GM23248 (cell line): Measurements from ENCODE around the gene RBM10. TPM values are rescaled to one million over a fixed set of nuclear protein-coding genes. Genes with fewer than 3 reads are reported as not detected.

Source experiments
- DNase-seq: peaks from one replicate; pipeline ENCODE4 v3.0.0-alpha.2; 2015
- H2AFZ ChIP-seq: fragments of 200-600 bp; sonication (generic); 2 replicates; pipeline ENCODE4 v1.6.1; 2016; ENCODE audit warnings: antibody characterized with exemption
- H3F3A ChIP-seq: fragments of 200-600 bp; sonication (generic); 2 replicates; pipeline ENCODE4 v1.6.1; 2016; ENCODE audit warnings: mild to moderate bottlenecking, antibody characterized with exemption, mixed run types; ENCODE audit not compliant: insufficient read depth
- H3K27ac ChIP-seq: fragments of 200-600 bp; sonication (generic); 2 replicates; pipeline ENCODE4 v1.5.1; 2016; ENCODE audit warnings: mild to moderate bottlenecking
- H3K27me3 ChIP-seq: fragments of 200-600 bp; sonication (generic); replicated peaks from 2 replicates; pipeline ENCODE4 v1.6.1; 2016; ENCODE audit warnings: mild to moderate bottlenecking; ENCODE audit not compliant: insufficient read depth
- H3K36me3 ChIP-seq: fragments of 200-600 bp; sonication (generic); 2 replicates; pipeline ENCODE4 v1.6.1; 2016; ENCODE audit warnings: low read depth, mild to moderate bottlenecking
- H3K4me1 ChIP-seq: fragments of 200-600 bp; sonication (generic); 2 replicates; pipeline ENCODE4 v1.6.1; 2016; ENCODE audit warnings: mild to moderate bottlenecking; ENCODE audit not compliant: insufficient read depth
- H3K4me2 ChIP-seq: fragments of 200-600 bp; sonication (generic); one replicate; pipeline ENCODE4 v1.6.1; 2016; ENCODE audit warnings: mild to moderate bottlenecking; ENCODE audit not compliant: unreplicated experiment
- H3K4me3 ChIP-seq: fragments of 200-600 bp; sonication (generic); 2 replicates; pipeline ENCODE4 v1.5.1; 2016; ENCODE audit warnings: mild to moderate bottlenecking
- H3K79me2 ChIP-seq: fragments of 200-600 bp; sonication (generic); 2 replicates; pipeline ENCODE4 v1.6.1; 2016; ENCODE audit warnings: mild to moderate bottlenecking; ENCODE audit not compliant: insufficient read depth
- H3K9ac ChIP-seq: fragments of 200-600 bp; sonication (generic); 2 replicates; pipeline ENCODE4 v1.6.1; 2016; ENCODE audit warnings: mild to moderate bottlenecking
- H3K9me2 ChIP-seq: fragments of 200-600 bp; sonication (generic); 2 replicates; pipeline ENCODE4 v1.6.1; 2016; ENCODE audit warnings: mixed run types, mild to moderate bottlenecking, moderate library complexity; ENCODE audit not compliant: insufficient read depth
- H3K9me3 ChIP-seq: fragments of 200-600 bp; sonication (generic); one replicate; pipeline ENCODE4 v1.6.1; 2017; ENCODE audit warnings: low read depth
- H4K20me1 ChIP-seq: fragments of 200-600 bp; sonication (generic); 2 replicates; pipeline ENCODE4 v1.6.0; 2016; ENCODE audit not compliant: insufficient read depth
- EZH2 ChIP-seq: fragments of 200-600 bp; sonication (generic); IDR thresholded peaks from 2 replicates; pipeline ENCODE4 v1.6.1; 2018; ENCODE audit warnings: antibody characterized with exemption, mild to moderate bottlenecking; ENCODE audit not compliant: insufficient read depth, poor library complexity, severe bottlenecking
- EZH2phosphoT487 ChIP-seq: fragments of 200-600 bp; sonication (generic); IDR thresholded peaks from 2 replicates; pipeline ENCODE4 v1.6.1; 2018; ENCODE audit warnings: antibody characterized with exemption, moderate library complexity, mild to moderate bottlenecking, low read depth; ENCODE audit not compliant: insufficient read depth
- WGBS, 2 experiments: methylation state at CpG; one replicate each; pipeline ENCODE4 v1.1.6; 2015 to 2017; ENCODE audit warnings: low lambda C conversion rate in 2 of 2, low coverage in 1 of 2; ENCODE audit errors: missing lambda C conversion rate in 2 of 2; 5-methylcytosine and 5-hydroxymethylcytosine counted together
- in situ Hi-C: fragments of 300-500 bp; cut with MboI; formaldehyde crosslinking; loops from 2 replicates; pipeline ENCODE4 v1.15.0; 2020
- polyA plus RNA-seq: library from polyadenylated mRNA; unstranded; fragments of >200 nt; fragmentation: Nextera tagmentation; extraction: Ambion mirVana; gene quantifications from 2 replicates; pipeline ENCODE4 v1.2.1, GENCODE V29; 2016
- small RNA-seq: library from RNA; depleted of rRNA; stranded (forward); fragments of <200 nt; gene quantifications from one replicate; pipeline ENCODE3, GENCODE V24; 2014; ENCODE audit warnings: low read depth, low replicate concordance
- total RNA-seq: library from RNA; depleted of rRNA; stranded (reverse); fragments of >200 nt; shearing (Covaris generic); gene quantifications from 2 replicates; pipeline ENCODE4 v1.2.3, GENCODE V29; 2014; rRNA removed

Gene RBM10
- total and polyA plus RNA-seq, 2 experiments from 2014 or later = 30.6 to 40.1 TPM

DNA sequence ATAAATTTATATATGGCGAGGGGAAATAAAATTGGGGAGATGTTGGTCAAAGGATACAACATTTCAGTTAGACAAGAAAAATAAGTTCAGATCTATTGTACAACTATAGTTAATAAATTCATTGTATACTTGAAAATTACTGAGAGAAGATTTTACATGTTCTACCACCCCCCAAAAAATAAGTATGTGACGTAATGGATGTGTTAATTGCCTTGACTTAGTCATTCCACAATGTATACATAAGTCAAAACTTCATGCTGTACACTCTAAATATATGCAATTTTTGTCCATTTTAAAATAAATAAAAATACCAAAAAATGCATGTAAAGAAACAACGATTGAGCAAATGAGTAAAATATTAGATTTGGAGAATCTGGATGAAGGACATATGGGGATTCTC is 89.6 kb downstream of the RBM10 start:
- TF ChIP-seq EZH2phosphoT487 (no peak), EZH2 (no peak)
- no peaks in the 10 kb centered on the region for H3K36me3 ChIP-seq
- no peak overlapping the region for H2AFZ ChIP-seq
- DNase-seq = peak; percentile 28
- H3K27ac ChIP-seq = peak overlapping the region; percentile 99
- H3K27me3 ChIP-seq = no peaks in the 10 kb centered on the region
- 4 to 20% methylated on average over 3 of the region's 3 CpGs for WGBS, 2 experiments
- H3K9me2 ChIP-seq = no peaks in the 10 kb centered on the region
- H3K4me2 ChIP-seq = peak overlapping the region; percentile 86
- H3K79me2 ChIP-seq = peaks cover 67% of the 10 kb centered on the region
- no peaks in the 10 kb centered on the region for H4K20me1 ChIP-seq
- in situ Hi-C loops = no loop called here
- H3K9ac ChIP-seq = peak overlapping the region; percentile 100
- peak overlapping the region; percentile 94 for H3K4me3 ChIP-seq
- peaks cover 11% of the 10 kb centered on the region; the same call in 1 of the 2 replicates for H3K4me1 ChIP-seq
- no peaks in the 10 kb centered on the region for H3K9me3 ChIP-seq
- H3F3A ChIP-seq = peaks cover 9% of the 10 kb centered on the region; the same call in 1 of the 2 replicates

DNA sequence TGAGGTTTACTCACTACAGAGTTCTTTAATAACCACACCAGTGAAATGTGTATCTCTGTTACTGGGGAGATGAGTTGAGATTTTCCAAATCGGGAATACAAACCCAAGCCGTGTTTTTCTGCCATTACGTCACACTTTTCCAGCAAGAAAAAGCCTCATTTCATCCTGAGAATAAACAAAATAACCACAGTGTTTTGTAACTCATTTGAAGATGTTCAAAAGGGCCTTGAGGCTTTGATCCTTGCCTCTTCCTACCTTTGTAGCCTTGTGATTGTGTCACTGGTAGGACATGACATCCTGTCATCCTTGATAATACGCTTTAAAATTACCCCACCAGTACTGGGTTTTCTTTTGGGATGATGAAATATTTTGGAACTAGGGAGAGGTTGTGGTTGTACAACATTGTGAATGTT is 90.7 kb downstream of the RBM10 start:
- no peaks in the 10 kb centered on the region for H4K20me1 ChIP-seq
- no peaks in the 10 kb centered on the region for H3K27me3 ChIP-seq
- H3F3A ChIP-seq = peaks cover 9% of the 10 kb centered on the region; the same call in 1 of the 2 replicates
- no peak for TF ChIP-seq EZH2
- H2AFZ ChIP-seq = no peak overlapping the region
- no peaks in the 10 kb centered on the region for H3K9me2 ChIP-seq
- H3K36me3 ChIP-seq = no peaks in the 10 kb centered on the region
- no peak overlapping the region for H3K4me2 ChIP-seq
- in situ Hi-C loops = no loop called here
- H3K4me3 ChIP-seq = no peak overlapping the region
- 56 to 59% methylated on average over 4 of the region's 4 CpGs for WGBS, 2 experiments
- peak overlapping the region; percentile 99 for H3K27ac ChIP-seq
- H3K9ac ChIP-seq = peak overlapping the region; percentile 31; the same call in 1 of the 2 replicates
- H3K4me1 ChIP-seq = peaks cover 11% of the 10 kb centered on the region; the same call in 1 of the 2 replicates
- no peaks in the 10 kb centered on the region for H3K9me3 ChIP-seq
- peaks cover 69% of the 10 kb centered on the region for H3K79me2 ChIP-seq
- no peak for DNase-seq

Small RNA genes within 50 kb of the gene (small RNA-seq; reads per million reads assigned to genes)
- gene RNU12-2P = 20.3 reads per million, percentile 89 among the genes with 10 or more reads in this experiment

Other genes with a start within 250 kb of the RBM10 start
- gene JADE3, start 232.8 kb upstream of the RBM10 start, total RNA-seq = 2.5 and 4.6 TPM in 2 replicates
- 0.84 and 0.86 TPM in 2 replicates for gene JADE3, start 232.8 kb upstream of the RBM10 start, polyA plus RNA-seq
- gene RGN, start 66.8 kb upstream of the RBM10 start, total RNA-seq = 1.6 and 6.2 TPM in 2 replicates
- 2.4 and 5.0 TPM in 2 replicates for gene RGN, start 66.8 kb upstream of the RBM10 start, polyA plus RNA-seq
- 41.7 and 45.7 TPM in 2 replicates for gene NDUFB11, start 519 bp upstream of the RBM10 start, total RNA-seq
- gene NDUFB11, start 519 bp upstream of the RBM10 start, polyA plus RNA-seq = 123 and 125 TPM in 2 replicates
- 264 and 266 TPM in 2 replicates for gene UBA1, start 48.6 kb downstream of the RBM10 start, total RNA-seq
- 141 and 146 TPM in 2 replicates for gene UBA1, start 48.6 kb downstream of the RBM10 start, polyA plus RNA-seq
- 89.5 and 97.8 TPM in 2 replicates for gene CDK16, start 73.5 kb downstream of the RBM10 start, total RNA-seq
- gene CDK16, start 73.5 kb downstream of the RBM10 start, polyA plus RNA-seq = 103 and 105 TPM in 2 replicates
- 30.2 and 36.6 TPM in 2 replicates for gene USP11, start 87.8 kb downstream of the RBM10 start, total RNA-seq
- gene USP11, start 87.8 kb downstream of the RBM10 start, polyA plus RNA-seq = 61.4 and 61.5 TPM in 2 replicates
- not detected in 2 replicates for gene ZNF157, start 225.4 kb downstream of the RBM10 start, total RNA-seq
- not detected in 2 replicates for gene ZNF157, start 225.4 kb downstream of the RBM10 start, polyA plus RNA-seq